Measurements from ENCODE around the gene PFKFB2. TPM values are rescaled to one million over a fixed set of nuclear protein-coding genes. Genes with fewer than 3 reads are reported as not detected.
A peak's percentile ranks its signal among the peaks of the same experiment; 100 is the strongest.

Gene PFKFB2
- polyA plus RNA-seq, 4 donors, result 15.4 to 18.2 (median 17.6) TPM

DNA sequence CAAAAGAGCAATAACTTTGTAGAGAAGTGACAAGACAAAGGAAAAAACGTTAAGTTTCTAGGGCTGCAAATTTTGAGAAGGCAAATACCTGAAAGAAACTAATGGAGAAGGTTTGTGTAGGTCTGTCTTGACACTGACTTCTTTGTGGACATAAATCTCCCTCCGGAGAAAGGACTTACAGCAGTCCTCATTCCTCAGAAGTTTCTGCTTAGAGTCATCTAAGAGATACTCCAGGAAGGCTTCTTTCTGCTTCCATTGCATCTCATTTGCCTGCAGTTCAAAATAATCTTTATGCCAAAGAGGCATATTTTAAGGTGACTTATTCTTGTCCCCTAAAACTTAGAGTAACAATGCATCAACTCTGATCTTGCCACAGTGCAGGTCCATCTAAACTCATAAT, 31.2 kb downstream of the PFKFB2 start:
- DNase-seq (ENCODE audit: low read depth in 4 of 4, low spot score in 3 of 4), result no peak

DNA sequence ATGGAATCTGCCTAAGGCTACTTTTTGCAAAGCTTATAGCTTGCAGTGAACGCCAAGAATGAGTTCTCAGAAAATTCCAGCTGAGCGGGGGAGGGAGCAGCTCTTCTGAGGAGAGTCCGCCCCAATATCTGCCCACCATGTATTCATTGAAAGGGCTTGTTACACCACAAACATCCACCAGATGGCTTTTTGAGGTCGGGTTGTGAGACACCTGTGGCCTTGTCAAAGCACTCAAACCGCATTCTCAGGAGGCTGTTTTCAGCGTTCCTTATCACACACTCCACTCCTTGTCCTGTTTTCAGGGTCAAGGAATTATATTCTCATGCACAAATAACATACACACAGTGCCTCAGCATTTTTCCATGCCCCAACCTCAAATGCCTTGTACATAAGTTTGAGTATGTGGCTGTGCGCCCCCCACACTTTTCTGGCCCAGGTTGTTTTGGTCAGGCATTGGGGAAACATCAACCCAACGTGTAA, 31.7 kb downstream of the PFKFB2 start:
- peak in 3 of 4 donors; percentile 43 to 54 (median 47) for DNase-seq (ENCODE audit: low read depth in 4 of 4, low spot score in 3 of 4)

DNA sequence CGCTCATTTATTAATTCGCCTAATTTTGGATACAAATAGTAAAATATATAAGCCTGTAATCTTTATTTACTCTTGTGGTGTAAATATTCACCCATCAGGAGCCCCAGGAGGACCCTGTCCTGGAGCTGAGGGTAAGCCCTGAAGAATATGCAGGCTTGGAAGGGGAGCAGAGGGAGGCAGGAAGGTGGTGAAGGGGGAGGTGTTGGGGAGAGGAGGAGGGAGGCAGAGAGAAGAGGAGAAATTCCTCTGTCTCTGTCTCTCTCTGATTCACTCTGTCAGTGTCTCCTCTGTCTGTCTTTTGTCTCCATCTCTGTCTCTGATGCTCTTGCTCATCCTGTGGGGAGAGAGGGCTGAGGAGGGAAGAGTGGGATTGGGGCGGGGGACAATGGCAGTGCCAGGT, 32.8 kb downstream of the PFKFB2 start:
- no peak for DNase-seq (ENCODE audit: low read depth in 4 of 4, low spot score in 3 of 4)

DNA sequence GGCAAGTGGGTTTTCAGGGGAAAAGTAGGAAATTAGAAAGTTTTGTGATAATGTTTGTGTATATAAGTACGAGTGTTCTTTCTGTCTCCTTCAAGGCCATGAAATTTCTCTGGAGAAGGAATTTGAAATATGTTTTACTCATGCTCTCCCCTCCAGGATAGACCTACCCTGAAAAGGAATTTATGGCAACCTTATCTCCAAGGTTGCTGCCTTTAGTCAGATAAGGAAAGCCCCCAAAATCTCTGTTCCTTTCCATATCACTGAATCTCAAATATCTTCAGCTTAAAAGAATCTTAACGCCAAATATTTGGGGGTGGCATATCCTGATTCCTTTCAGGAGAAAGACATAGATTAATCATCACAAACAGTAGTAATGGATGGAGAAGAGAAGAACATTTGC, 35.1 kb downstream of the PFKFB2 start:
- no peak for DNase-seq (ENCODE audit: low read depth in 4 of 4, low spot score in 3 of 4)

DNA sequence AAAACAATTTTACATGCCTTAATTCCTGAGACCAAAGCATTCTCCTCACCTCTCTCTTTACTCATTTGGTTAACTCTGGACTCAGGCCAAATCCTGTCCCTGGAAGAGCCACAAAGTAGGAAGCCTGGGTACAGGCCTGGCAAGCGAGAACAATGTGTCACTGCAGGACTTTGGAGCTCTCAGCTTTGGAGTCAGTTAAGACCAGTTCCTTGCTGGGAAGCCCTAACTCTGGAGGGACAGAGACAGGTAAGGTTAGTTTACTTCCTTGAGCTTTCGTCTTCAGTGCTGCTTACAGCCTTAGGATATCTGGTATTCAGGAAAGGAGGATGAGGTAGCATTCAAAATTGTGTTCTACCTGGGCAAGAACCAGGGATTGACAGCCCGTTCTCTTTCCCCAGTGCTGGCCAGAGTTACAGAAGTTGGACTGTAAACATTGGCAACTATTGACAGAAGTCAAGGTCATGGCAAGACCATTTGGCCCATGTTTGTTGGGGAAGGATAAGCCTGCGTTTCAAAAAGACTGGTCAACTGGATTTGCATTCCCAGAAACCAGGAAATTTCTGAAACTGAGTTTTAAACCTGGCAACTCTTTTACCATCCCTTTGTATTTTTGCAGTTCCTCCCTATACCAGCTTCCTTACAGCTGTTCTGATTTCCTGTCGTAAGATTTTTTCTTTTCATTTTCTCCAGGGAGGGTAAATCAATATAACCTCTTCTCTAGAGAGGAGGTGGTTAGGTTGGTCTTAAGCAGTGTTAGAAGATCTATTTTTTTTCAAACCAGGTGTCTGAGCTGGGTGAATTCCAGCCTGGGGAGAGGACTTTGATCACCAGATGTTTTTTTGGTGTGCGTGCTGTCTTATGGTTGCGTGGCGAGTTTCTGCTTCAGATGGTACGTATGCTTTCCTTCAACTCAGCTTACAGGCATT, 35.9 kb downstream of the PFKFB2 start, which contains the start of gene C4BPB:
Gene C4BPB, plus strand, starts transcription at position 160 of the 926 bp plus-strand sequence. Its CDS starts 672 bp downstream, at position 832.
- no peak for DNase-seq (ENCODE audit: low read depth in 4 of 4, low spot score in 3 of 4)

DNA sequence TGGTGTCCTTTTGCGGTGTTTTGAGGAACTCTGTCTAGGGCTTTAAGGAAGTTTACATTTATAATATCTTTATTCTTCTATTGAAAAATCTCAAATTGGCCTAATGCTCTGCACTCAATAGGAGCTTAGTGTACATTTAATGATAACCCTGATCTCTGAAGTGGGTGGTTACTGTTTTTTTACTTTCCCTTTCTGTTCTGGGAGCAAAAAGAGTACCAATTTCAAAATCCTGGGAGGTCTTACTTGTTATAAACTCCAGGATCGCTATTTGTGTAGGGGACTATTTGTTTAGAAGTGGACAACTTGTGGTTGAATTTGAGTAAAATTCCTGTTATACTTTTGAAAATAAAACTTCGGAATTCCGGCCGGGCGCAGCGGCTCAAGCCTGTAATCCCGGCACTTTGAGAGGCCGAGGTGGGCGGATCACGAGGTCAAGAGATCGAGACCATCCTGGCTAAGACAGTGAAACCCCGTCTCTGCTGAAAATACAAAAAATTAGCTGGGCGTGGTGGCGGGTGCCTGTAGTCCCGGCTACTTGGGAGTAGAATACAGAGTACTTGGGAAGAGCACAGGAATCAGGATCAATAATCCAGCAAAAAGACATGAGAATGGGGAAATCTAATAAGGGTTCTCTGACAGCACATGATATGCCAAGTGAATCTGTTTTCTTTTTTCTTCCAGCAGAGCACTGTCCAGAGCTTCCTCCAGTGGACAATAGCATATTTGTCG, 36.7 kb downstream of the PFKFB2 start:
- DNase-seq (ENCODE audit: low read depth in 4 of 4, low spot score in 3 of 4), result no peak

DNA sequence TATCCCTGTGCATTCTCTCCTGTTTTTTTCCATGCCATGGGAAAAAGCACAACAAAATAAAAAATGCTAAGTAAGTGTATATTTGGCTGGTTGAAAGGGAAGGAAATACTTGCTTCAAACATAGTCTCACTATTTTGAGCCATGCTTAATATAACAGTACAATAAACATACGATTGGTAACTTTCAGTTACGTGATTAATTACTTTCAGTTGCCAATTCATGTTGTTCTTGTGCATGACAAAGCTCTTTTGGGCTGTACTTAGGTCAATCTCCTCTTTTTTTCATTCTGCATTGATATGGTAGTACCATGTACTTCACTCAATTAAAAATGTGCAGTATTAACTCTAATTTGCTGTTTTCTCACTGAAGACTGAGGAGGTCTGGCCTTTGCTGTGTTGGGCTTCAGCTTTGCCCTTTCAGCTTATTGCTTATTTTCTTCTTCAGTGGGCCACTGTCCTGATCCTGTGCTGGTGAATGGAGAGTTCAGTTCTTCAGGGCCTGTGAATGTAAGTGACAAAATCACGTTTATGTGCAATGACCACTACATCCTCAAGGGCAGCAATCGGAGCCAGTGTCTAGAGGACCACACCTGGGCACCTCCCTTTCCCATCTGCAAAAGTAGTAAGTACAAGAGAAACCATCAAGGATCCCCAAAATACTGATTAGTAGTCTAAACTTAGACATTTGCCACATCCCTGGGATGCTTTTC, 38.3 kb downstream of the PFKFB2 start:
- DNase-seq (ENCODE audit: low read depth in 4 of 4, low spot score in 3 of 4), result no peak

DNA sequence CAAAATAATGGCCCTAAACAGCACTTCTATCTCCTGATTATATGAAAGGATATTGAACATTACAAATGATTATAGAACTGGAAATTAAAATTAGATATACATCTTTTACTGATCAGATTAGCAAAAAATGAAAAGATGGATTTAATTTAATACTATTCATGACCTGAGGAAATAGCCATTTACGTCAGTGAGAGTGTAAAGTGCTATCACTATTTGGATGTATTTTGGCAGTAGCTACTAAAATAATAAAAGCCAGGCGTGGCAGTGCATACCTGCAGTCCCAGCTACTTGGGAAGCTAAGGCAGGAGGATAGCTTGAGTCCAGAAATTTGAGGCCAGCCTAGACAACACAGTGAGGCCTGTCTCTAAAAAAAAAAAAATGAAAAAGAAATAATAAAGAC, 40.9 kb downstream of the PFKFB2 start:
- DNase-seq (ENCODE audit: low read depth in 4 of 4, low spot score in 3 of 4), result no peak

DNA sequence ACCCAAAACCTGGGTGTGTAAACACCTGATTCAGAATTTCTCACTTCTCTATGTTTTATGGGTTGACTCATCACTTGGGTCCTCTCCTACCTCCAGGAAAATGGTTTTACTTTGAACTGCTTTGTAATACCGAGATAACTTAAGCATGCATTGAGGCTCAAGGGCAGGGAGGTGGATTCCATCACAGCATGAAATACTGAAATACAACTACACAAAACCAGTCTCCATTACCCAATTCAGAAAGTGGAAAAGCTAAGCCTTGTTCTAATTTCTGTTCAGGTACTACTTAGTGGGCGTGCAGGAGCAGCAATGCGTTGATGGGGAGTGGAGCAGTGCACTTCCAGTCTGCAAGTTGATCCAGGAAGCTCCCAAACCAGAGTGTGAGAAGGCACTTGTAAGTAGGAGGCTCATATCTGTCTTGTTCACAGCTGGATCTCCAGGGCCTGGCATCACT, 44.8 kb downstream of the PFKFB2 start:
- no peak for DNase-seq (ENCODE audit: low read depth in 4 of 4, low spot score in 3 of 4)

DNA sequence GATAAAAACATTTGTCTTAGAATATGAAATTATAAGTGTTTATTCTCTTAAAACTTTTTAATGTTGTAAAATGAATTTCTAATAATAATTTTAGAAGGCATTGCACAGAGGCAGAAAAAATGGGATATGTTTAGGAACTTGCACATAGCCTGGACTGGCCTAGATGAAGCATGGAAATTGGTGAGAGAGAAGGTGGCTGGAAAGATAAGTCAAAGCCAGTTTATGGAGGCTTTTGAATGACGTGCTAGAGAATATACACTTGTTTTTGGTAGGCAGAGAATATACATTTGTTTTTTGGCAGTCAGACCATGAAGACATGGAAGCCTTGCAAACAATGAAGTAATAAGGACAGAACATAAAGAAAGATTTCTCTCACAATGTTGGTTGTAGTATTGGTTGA, 48.6 kb downstream of the PFKFB2 start:
- no peak for DNase-seq (ENCODE audit: low read depth in 4 of 4, low spot score in 3 of 4)

DNA sequence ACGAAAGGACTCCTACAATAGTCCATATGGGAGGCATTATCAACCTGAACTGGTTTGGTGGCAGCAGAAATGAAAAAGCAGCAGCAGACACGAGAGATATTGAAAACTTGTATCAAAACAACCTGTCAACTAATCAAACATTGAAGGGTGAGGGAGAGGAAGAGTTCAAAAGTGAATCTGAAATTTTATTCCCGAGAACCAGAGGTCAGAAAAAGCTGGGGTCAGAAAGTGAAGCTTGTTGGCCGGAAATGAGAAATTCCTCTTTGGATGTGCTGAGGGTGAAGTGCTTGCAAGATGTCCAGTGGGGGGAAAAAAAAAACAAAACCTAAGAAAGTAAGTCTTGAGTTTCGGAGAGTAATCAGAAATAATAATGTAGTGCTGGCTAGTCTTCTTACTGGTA, 49.1 kb downstream of the PFKFB2 start:
- no peak for DNase-seq (ENCODE audit: low read depth in 4 of 4, low spot score in 3 of 4)

DNA sequence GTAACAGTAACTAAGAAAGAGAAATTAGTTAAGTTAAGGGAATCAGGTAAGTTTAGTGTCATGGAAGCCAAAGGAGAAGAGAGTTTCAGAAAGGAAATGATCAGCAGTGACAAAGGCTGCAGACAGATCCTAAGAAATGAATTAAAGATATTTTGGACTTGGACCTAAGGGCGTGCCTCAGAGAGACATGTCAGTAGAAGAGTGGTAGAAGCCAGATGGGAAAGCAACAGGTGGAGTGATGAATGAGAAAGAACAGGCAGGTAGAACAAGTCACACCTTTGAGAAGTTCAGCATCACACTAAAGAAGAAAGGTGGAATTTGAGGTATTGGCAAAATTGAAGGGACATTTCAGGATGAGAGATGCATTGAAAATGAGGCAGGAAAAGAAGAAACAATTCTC, 49.6 kb downstream of the PFKFB2 start:
- no peak for DNase-seq (ENCODE audit: low read depth in 4 of 4, low spot score in 3 of 4)

DNA sequence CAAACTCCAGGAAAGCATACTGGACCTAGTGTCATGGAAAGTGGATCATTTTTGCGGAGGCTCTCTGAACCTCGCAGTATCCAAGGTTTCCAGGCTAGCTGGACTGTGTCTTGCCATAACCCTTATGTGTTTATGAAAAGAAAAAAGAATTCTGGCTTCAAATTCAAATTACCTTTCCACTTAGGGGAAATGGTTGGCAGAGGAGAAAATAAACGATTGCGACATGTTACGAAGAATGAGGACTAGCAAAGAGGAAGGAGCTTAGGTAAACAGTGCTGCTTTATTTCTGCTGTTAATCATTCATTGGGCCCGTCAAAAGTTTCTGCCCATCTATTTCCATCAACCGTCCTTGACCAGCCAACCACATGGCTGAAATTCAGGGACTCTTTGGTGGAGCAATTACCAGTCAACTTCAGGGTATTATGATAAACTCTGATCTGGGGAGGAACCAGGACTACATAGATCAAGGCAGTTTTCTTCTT, 50.9 kb downstream of the PFKFB2 start, which contains the start of gene C4BPA:
Gene C4BPA, plus strand, starts transcription at position 342 of the 482 bp plus-strand sequence. CDS start 8,793 bp downstream, outside the sequence.
- no peak for DNase-seq (ENCODE audit: low read depth in 4 of 4, low spot score in 3 of 4)

DNA sequence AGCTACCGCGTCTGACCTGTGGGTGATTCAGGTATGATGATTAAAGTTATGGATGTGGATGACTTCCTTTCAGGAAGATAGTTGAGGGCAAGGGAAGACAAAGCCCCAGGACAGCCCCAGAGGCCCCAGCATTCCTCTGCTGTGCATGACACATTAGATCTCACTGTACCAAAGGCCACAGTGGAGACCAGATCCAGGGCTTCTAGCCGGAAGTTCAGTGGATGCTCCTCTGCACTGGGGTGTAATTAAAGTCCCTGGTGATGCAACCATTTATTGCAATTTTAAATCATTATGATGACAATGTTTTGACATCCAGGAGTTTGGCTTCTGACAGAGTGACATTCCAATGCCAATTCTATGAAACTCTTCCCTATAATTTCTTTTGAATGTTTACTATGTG, 55.9 kb downstream of the PFKFB2 start:
- no peak for DNase-seq (ENCODE audit: low read depth in 4 of 4, low spot score in 3 of 4)

DNA sequence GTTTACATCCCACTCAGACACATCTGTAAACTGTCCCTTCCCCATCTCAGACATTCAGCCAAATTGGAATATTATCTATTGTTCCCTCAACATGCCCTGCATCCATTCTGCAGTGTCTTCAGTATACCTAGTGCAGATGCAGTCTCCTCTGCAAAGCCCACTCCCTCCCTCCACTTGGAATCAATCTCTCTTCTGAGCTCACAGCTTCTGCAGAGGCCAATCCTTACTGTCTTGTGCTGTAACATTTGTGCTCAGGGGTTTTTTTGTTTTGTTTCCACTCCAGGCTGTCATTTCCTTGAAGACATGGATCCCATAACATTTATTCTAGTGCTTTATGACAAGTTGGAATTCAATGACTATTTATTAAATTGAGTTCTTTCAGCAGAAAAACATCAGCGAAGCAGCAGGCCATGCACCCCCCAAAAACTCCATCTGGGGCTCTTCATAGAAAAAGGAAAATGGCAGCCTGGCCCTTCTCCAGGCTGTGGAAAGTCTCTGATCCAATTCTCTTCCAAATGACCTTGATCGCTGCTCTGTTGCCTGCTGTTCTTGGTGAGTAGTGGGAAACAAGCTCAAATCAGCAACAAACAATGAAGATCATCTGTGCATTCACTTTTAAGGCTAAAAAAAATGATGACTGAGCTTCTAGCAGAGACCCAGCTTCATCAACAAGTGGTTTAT, 59.7 kb downstream of the PFKFB2 start:
- DNase-seq (ENCODE audit: low read depth in 4 of 4, low spot score in 3 of 4), result peak; percentile 15 to 40 (median 30)

DNA sequence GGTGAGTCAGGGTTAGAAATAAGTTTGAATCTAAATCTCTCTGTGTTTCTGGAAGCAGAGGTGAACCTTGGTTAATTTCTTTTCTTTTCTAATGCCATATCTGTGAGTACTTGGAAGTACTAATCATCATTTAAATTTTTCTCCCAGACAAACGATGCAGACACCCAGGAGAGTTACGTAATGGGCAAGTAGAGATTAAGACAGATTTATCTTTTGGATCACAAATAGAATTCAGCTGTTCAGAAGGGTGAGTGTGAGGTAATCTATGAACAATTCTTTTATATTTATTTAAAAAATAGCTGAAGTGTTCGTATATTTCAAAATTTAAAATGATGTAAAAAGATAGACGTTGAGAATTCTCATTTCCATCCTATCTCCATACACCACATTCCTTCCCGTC, 62.2 kb downstream of the PFKFB2 start:
- DNase-seq (ENCODE audit: low read depth in 4 of 4, low spot score in 3 of 4), result no peak

DNA sequence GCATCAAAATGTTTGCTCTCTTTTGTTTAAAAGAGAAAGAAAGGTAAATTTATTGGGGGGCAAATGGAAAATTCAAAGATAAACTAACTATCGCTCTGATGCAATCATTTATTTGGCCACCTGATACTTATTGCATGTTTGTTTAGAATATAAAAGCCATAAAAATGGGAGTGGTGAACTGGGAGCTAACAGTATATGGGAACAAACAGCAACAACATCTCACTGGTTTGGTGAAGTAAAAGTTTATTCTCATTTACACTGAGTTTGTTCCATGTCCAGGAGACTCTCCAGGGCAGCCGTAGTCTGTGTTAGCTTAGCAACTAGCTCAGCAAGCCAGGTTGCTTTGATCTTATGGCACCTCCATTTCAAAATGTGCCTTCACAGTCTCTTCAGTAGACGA, 71.3 kb downstream of the PFKFB2 start:
- DNase-seq (ENCODE audit: low read depth in 4 of 4, low spot score in 3 of 4), result no peak

DNA sequence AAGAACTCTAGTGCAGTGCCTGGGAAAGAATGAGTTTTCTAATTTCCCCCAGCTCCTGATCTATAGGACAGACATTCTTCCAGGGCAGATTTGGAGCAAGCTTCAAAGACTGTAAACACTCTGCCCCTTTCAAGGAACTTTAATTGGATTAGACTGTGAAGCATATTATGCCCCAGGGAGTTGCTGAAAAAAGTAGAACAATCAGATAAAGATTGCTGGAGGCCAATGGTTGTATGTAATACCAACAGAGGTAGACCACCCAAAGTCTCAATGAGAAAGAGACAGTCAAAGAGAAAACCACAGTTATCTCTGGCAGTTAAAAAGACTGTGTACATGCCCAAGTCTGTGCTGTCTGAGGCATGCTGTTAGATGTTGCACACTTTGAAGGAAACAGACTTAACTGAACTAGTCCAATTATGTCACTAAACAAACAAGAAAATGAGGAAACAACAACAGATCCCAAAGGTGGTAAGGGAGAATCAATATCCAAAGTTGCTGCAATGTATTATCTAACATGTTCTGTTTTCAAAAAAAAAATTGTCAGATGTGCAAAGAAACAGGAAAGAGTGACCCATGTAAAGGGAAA, 75.4 kb downstream of the PFKFB2 start:
- no peak for DNase-seq (ENCODE audit: low read depth in 4 of 4, low spot score in 3 of 4)

DNA sequence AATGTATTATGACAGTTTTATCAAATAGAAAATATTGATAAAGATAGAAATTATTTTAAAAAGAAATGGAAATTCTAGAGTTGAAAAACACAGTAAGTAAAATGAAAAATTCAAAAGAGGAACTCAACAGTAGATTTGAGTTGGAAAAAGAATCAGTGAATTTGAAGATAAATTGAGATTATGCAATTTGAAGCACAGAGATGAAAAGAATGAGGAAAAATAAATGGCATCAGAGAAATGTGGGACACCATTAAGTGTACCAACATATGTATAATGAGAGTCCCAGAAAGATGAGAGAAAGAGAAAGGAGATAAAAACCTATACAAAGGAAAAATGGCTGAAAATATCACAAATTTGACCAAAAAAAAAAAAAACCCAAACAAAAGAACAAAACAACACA, 76.0 kb downstream of the PFKFB2 start:
- no peak for DNase-seq (ENCODE audit: low read depth in 4 of 4, low spot score in 3 of 4)

All from right renal pelvis (tissue), 4 donors.